ENCODE data around the gene SPATA17. TPM values are rescaled to one million over a fixed set of nuclear protein-coding genes. Genes with fewer than 3 reads are reported as not detected.
"Not testable (repeated sequence)": the region's sequence is repeated elsewhere in the genome, so short reads cannot be mapped to it uniquely, and the experiment has no call there.

SPATA17 gene, protein sequence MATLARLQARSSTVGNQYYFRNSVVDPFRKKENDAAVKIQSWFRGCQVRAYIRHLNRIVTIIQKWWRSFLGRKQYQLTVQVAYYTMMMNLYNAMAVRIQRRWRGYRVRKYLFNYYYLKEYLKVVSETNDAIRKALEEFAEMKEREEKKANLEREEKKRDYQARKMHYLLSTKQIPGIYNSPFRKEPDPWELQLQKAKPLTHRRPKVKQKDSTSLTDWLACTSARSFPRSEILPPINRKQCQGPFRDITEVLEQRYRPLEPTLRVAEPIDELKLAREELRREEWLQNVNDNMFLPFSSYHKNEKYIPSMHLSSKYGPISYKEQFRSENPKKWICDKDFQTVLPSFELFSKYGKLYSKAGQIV
- total RNA-seq = not detected in 2 replicates

DNA sequence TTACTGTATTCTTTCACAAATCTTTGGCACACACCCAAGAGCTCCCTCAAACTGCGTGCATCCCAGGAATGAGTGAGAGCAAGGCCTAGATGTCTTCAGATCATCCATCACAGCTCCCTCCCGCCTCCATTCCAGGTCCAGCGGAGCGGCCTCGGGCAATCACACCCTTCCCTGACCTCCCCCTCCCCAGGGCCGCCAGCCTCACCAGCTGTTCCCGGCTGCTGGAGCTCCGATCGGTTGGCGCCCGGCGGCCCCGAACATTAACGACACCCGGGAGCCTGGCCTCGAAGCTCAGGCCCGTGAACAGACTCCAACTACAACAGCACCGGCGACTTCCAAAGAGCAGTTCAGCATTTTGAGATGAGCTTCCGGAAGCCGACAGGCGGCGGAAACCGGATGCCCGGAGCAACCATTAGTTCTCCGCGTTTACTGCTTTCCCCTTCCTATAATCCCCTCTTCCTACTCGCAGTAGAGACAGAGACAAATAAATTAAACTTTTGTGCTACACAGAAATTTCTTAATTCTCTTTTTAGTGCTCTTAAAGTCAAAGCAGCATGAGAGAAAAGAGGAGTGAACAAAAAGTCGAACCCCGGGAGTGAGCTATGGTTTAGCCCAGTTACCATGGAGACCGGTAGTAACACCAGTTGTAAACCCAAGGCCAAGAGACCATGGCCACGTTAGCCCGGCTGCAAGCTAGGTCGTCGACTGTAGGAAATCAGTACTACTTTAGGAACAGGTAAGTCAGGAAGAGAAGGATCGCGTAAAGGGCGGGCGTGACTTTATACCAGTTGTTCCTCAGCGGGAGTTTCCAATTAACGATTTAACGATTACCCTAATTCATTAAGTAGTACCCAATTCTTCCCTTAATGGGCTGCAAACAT, at the start of gene SPATA17, which contains the start of gene GPATCH2:
Gene SPATA17, plus strand, starts transcription at position 634 of the 881 bp plus-strand sequence. Its CDS starts 35 bp downstream, at position 669.
Gene GPATCH2, minus strand, starts transcription at position 380 of the 881 bp plus-strand sequence. Its CDS starts 119 bp downstream, at position 261.
- intact Hi-C loops (cut with micrococcal nuclease) = loop anchor here (1.0 to 5.0 kb wide), 3 partner anchors 10 to 1541 kb away; partner anchors contain the start of gene LYPLAL1

DNA sequence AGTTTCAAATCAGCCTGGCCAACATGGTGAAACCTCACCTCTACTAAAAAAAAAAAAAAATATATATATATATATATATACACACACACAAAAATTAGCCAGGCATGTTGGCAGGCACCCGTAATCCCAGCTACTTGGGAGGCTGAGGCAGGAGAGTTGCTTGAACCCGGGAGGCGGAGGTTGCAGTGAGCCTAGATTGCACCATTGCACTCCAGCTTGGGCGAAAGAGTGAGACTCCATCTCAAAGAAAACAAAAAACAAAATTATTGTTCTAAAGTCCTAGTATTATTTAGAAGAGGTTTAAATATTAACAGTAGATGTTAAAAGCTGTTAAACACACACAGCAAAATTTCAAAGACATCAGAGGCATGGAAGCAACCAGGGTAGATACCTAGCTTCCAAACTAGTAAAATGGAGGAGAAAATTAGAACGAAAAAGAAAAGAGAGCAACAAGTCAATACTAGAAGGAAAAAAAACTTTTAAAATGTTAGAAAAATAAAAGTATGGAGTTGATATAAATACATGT, 46.8 kb upstream of the SPATA17 start:
- intact Hi-C loops (cut with micrococcal nuclease) = not testable (repeated sequence)

DNA sequence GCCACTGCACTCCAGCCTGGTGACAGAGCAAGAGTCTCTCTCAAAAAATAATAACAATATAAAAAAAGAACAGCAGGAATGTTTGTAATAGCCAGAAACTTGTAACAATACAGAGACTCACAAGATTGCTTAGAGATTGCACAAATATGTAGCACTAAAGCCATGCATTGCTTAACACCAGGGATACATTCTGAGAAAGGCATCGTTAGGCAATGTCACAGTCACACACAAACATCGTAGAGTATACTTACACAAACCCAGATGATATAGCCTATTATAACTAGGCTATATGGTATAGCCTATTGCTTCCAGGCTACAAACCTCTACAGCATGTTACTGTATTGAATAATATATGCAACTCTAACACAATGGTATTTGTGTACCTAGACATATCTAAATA, 45.6 kb upstream of the SPATA17 start:
- intact Hi-C loops (cut with micrococcal nuclease) = no loop called here

DNA sequence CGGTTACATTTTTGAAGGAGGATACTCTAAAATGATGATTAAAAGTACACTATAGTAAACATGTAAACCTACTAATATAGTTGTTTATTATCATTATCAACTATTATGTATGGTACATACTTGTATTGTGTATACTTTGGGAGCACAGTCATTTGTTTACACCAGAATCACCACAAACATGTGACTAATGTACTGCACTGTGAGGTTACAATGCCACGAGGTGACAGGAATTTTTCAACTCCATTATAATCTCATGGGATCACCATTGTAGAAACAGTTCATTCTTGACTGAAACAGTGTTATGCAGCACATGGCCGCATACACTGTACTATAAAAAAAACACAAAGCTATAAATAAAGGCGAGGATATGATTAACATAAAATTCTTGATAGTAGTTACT, 44.6 kb upstream of the SPATA17 start:
- intact Hi-C loops (cut with micrococcal nuclease) = no loop called here

DNA sequence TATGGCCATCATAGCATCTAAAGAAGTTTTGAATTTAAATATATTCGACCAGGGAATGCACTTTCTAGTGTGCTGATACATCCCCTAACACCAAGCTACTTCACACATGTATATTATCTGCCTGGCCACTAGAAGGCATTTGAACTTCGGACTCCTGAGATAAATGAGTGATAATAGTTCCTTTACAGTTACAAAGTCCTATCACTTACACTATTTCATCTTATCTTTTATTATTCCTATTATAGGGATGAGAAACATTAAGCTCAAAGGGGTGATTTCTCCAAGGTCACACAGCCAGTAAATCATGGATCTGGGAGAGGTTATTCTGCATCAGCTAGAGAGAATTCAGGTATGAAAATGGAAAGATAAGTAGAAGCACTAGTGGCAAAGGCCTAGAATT, 40.5 kb upstream of the SPATA17 start:
- intact Hi-C loops (cut with micrococcal nuclease) = no loop called here

DNA sequence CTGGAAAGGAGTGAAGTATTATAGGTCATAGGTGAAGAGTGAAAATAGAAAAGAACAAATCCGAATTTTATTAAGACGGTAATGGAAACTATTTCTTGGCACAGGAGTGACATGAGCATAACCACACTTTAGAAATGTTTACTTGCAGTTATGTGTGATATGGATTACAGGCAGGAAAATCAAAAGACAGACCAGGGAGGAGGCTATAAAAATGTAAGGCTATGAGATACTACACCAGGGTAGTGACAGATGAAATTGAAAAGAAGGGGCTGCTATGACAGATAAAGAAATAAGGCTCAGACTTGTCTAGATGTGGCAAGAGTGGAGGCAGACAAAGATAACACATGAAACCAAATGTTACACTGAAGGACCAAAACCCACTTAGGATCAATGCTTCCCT, 32.0 kb upstream of the SPATA17 start:
- intact Hi-C loops (cut with micrococcal nuclease) = loop anchor here (5.0 kb wide), 1 partner anchor 33 kb away; the partner anchor contains the start of genes GPATCH2 and SPATA17

DNA sequence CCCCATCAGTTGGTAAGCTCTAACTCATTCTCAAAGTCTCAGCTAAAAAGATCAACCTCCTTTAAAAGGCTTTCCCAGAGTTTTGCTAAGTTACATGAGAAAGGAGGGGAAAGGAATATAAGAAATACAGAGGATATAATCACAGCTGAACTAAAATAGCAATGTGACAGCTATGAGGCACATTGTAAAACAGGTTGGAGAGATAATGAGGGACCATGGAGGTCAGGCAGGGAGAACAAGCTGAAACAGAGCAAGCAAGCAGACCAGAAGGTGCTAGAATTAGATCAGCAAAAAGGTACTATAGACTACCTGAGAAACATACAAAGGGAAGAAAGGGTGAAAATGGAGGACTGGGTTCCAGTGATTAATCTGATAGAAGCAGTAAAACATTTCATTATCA, 28.8 kb upstream of the SPATA17 start:
- intact Hi-C loops (cut with micrococcal nuclease) = no loop called here

DNA sequence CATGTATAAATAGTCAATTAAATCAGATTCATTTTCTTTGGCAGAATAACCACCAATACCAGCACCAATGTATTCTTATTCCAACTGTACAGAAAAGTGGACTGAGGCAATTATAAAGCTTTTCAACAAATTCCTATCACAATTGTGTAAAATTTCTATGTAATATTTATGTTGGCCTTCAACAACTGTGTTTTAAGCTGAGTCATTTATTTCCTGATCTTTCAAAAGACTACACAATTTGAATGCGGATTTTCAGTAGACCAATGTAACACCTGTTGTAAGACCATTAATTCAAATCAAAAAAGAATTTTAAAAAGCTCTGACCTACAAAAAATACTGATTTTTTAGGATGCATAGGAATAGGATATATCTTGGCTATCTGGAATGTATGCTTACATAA, 25.8 kb upstream of the SPATA17 start:
- intact Hi-C loops (cut with micrococcal nuclease) = no loop called here

DNA sequence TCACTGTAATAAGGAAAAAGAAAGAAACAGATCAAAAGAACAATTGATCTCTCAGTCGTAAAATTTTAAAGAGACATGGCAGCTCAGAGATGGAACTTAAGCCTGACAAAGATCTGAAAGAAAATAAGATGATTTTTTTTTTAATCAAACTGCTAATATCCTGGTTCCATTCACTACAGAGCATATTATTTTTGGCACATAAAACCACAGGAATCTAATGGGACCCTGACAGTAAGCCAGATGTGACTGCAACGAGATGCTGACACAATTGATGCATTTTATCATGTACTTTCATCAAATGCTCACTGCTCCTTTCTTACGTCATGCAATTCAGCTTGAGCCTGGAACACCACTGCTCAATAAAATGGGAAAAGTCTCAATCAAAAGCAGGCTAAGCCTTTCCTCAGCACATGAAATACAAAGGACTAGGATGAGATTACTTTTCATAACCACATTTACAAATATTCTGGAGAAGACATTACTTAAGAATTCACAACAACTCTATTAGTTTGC, 16.9 kb upstream of the SPATA17 start:
- intact Hi-C loops (cut with micrococcal nuclease) = no loop called here

DNA sequence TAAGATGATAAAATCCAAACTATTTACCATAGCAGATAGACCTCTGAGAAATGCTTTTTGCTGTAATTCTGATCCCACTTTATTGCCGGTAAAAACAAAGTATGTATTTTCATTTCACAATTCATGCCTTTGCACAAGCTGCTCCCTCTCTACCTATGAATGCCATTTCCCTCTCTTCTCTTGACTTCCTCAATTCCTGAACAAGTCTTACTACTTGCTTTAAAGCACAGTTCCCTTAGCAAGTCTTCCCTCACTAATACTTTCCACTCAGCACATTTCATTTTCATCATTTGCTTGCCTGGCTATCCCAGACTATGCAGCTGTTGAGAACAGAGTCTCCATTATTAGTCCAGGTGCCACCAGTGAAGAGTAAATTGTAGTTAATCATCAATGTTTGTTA, 14.0 kb upstream of the SPATA17 start:
- intact Hi-C loops (cut with micrococcal nuclease) = no loop called here

DNA sequence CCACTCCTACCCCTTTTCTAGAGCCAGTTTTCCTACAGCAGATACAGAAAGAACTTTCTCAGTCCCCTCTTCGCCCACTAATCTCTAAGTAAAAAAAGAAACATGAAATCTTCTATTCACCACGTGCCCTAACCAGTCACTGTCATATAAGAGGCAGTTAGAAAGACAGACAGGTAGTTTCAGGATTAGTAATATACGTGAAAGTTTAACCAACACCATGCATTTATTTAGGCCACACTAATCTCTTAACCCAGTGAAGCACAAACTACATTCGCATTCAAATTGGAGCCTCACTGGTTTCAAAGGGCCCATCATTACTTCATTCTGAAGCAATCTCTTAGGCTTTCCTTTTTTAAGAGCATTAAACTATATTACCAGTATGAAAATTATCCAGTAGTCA, 10.3 kb upstream of the SPATA17 start:
- intact Hi-C loops (cut with micrococcal nuclease) = loop anchor here (1.0 to 2.0 kb wide), 2 partner anchors 9 to 138 kb away; no protein-coding TSS in a partner anchor

DNA sequence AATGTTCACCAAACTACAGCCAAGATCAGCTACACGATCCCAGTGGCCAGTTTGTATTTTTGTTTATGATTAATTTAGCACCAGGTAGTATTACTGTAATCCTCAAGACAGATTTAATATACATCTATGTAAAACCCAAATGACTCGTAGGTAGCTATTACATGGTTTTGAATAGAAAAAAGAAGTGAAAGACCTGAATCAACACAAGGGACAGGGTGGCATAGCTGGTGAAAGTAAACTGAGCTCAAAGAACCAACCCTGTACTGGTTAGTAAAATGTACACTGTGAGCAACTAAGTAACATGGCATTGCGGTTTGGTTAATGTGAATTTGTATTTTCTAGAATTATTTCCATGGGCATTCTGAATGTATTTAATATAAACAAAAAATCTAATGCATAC, 9.1 kb upstream of the SPATA17 start:
- intact Hi-C loops (cut with micrococcal nuclease) = no loop called here

DNA sequence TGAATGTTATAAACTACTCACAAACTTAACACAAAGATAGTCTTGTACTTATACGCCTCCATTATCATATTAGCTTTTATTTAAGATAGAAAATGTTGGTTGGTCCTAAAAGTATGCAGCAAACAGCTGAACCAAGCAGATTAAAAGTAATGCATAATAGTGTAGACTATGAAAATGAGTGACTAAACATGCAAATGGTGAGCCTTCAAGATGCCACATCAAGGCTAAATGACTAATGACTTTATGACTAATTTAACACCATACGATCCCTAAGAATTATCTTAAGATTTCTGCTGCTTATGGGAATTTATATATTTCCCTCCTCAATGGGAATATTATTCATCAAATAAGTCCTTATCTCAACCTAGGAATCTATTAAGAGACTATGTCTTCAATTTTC, 4.8 kb upstream of the SPATA17 start:
- intact Hi-C loops (cut with micrococcal nuclease) = no loop called here

DNA sequence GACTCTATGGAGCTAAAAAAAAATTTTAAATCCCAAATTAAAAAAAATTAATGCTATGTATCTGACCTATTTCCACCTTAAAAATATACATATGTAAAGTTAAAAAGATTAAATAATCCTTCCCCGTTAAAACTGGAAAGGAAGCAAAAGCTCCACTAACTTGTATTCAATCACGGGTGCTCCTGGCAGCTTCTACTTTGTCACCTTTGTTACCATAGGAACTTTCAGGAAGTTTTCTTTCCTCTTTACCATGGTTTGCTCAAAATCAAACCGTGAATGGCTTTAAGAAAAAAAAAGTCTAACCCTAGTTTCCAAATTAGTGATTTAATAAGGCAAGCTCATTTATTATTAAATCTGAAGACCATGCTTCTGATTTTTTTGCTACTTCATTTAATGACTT, 3.7 kb upstream of the SPATA17 start:
- intact Hi-C loops (cut with micrococcal nuclease) = no loop called here

DNA sequence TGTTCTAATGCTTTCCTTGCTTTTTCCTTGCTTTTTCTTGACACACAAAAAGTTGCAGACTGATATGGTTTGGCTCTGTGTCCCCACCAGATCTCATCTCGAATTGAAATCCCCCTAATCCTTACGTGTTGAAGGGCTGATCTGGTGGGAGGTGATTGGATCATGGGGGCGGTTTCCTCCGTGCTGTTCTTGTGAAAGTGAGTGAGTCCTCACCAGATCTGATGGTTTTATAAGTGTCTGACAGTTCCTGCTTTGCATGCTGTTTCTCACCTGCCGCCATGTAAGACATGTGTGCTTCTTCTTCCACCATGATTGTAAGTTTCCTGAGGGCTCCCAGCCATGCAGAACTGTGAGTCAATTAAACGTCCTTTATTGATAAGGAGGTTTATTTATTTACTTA, 11.3 kb downstream of the SPATA17 start:
- intact Hi-C loops (cut with micrococcal nuclease) = no loop called here

DNA sequence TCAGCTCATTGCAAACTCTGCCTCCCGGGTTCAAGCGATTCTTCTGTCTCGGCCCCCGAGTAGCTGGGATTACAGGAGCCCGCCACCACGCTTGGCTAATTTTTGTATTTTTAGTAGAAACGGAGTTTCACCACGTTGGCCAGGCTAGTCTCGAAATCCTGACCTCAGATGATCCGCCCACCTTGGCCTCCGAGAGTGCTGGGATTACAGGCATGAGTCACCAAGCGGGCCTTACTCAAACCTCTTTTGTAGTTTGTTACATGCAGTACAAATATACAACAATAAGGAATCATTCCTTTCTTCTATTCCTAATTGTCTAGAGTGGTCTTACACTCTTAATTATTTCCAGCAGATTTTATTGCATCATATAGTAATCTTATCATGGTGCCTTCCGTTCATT, 16.6 kb downstream of the SPATA17 start:
- intact Hi-C loops (cut with micrococcal nuclease) = no loop called here

DNA sequence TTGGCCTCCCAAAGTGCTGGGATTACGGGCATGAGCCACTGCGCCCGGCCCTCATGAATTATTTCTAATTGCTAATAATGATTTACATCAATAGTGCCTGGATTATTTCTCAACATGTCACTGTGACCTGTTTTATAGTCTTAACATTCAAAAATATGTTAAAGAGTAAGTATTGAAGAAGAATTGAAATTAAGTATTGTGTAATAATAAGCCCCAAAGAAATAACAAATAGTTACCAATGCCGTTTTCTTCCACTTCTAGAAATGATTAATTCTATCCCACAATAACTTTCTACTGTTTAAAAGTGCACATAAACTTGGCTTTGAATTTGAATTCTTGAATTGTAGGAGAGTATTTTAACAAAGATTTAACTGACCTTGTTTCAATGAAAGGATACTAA, 19.5 kb downstream of the SPATA17 start:
- intact Hi-C loops (cut with micrococcal nuclease) = no loop called here

DNA sequence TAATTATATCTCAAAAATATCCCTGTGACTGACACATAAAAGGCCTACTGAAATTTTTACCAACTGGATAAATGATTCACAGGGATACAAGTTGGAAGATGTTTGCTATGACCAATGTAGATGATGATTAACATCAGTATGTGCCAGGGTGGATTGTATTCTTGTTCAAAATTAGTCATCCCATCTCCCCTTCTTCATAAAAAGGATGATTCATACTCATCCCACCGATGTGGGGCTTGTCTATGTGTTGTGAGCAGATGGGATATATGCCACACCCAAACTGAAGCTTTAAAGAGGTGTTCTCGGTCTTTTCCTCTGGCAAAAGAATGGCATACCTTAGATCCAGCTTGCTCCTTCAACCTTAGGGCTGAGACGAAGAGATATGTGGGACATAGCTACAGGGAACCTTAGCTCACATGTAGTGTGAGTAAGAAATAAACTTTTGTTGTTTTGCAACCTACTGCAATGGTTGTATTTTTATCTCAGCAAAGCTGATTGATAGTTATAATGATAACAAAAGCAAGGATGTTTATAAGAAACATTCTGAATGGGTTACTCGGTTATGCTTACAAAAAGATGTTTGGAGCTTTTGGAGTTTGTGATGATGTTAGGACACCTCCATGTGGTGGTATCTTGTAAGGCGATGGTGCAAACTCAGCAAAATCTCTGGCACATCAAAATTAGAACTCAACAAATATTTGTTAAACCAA, 29.4 kb downstream of the SPATA17 start:
- intact Hi-C loops (cut with micrococcal nuclease) = loop anchor here (10.0 kb wide), 2 partner anchors 226 to 266 kb away; no protein-coding TSS in a partner anchor

DNA sequence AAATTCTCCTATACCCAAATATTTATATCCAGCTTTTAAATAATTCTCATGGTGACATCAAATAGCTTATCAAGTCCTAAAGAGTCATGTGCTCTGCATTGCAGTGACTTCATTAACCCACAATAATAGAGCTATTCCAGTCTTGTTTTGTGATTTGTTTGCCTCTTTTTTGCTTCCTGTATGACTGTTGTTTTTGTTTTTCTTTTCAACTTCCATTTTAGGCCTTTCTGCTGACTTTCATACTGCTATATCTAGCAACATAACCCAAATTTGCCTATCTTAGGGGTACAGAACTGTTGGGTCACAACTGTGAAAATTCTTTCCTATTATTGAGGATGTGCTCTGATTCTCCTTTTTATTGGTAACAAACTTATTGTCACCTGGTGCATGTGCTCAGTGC, 30.3 kb downstream of the SPATA17 start:
- intact Hi-C loops (cut with micrococcal nuclease) = loop anchor here (10.0 kb wide), 2 partner anchors 227 to 267 kb away; no protein-coding TSS in a partner anchor

DNA sequence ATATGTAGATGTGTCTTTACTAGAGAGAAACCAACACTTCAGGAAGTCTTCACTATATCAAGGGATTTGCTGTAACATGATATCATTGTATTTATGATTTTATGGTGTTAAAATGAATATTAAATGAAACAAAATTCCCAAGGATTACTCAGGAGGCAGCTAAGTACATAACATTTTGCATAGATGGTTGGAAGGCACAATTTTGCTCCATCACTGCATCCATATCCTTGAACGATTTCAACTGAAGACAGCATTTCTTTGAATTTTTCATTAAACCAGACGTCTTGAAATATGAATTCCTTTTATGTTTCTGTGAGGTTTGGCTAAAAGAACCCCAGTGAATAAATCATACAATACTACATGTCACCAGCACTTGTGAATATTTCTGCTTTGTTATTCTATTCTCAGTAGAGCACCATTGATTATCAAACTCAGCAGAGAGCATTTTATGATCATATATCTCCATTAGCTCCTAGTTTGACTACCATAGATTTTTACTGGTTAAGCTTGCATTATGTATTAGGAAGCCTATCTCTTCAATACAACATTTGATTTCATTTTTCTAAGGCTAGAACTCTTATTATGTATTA, 37.3 kb downstream of the SPATA17 start:
- intact Hi-C loops (cut with micrococcal nuclease) = loop anchor here (10.0 kb wide), 2 partner anchors 234 to 274 kb away; no protein-coding TSS in a partner anchor

All from T-helper 2 cell treated with Interferon-gamma antibody and Interleukin-4, amounts not matched to agents 100 ng/mL and 5 ng/mL, for 36 hours (primary cell).